ENCODE data around the gene SLIT1.

- TF ChIP-seq CTCF (IDR thresholded peaks at IDR 0.05) (no peak), POLR2A (IDR thresholded peaks at IDR 0.05) (no peak)
Measured at GRCh38 chr10:97067716-97068391, 117.9 kb downstream of the SLIT1 start.

Measured in thyroid gland (tissue), 4 donors.